Skeletal muscle tissue (tissue), 4 donors: ENCODE data around the gene TBRG4. TPM values are rescaled to one million over a fixed set of nuclear protein-coding genes. Genes with fewer than 3 reads are reported as not detected.

ENCODE experiments used
- H3K27ac ChIP-seq: one replicate; pipeline ENCODE4 v1.7.0; 2013; ENCODE audit warnings: mild to moderate bottlenecking, low read depth, low read length, inconsistent platforms
- H3K27me3 ChIP-seq, 3 donors: one replicate each; pipeline ENCODE4 v1.7.0; 2013; ENCODE audit warnings: low read length in 3 of 3; ENCODE audit not compliant: control insufficient read depth in 3 of 3, insufficient read depth in 3 of 3
- H3K36me3 ChIP-seq, 3 donors: one replicate each; pipeline ENCODE4 v1.7.0; 2013; ENCODE audit warnings: low read length in 3 of 3; ENCODE audit not compliant: control insufficient read depth in 3 of 3, insufficient read depth in 3 of 3
- H3K4me1 ChIP-seq, 3 donors: one replicate each; pipeline ENCODE4 v1.7.0; 2013; ENCODE audit warnings: low read length in 3 of 3, mild to moderate bottlenecking in 3 of 3; ENCODE audit not compliant: control insufficient read depth in 3 of 3, insufficient read depth in 3 of 3
- H3K4me3 ChIP-seq, 3 donors: one replicate each; pipeline ENCODE4 v1.7.0; 2013; ENCODE audit warnings: low read length in 3 of 3
- H3K9ac ChIP-seq, 3 donors: one replicate each; pipeline ENCODE4 v1.7.0; 2013; ENCODE audit warnings: low read length in 3 of 3, mild to moderate bottlenecking in 3 of 3, moderate library complexity in 2 of 3, low read depth in 1 of 3
- H3K9me3 ChIP-seq, 3 donors: one replicate each; pipeline ENCODE4 v1.7.0; 2013; ENCODE audit warnings: low read length in 3 of 3; ENCODE audit not compliant: control insufficient read depth in 3 of 3
- total RNA-seq: library from RNA; depleted of rRNA; stranded (reverse); fragments of >200 nt; gene quantifications from one replicate; pipeline ENCODE4 v1.2.3, GENCODE V29; 2014
- donor health status: Osteomylitis.

The TBRG4 gene
- total RNA-seq, 1 donor from 2014 or later: 52.7 TPM

GRCh38 chr7:45146531-45147379 lies 35.3 kb upstream of the TBRG4 start:
- Histone ChIP-seq H3K36me3 (no peaks in the 10 kb centered on the region), H3K4me1 (no peaks in the 10 kb centered on the region), H3K9ac (no peak overlapping the region), H3K27me3 (peaks cover 7 to 42% (median 22%) of the 10 kb centered on the region in 3 donors), H3K27ac (no peak overlapping the region), H3K4me3 (no peak overlapping the region), H3K9me3 (no peaks in the 10 kb centered on the region)

- no peak overlapping the region for H3K27ac ChIP-seq
- H3K4me1 ChIP-seq: no peaks in the 10 kb centered on the region
- H3K27me3 ChIP-seq: peaks cover 7 to 37% (median 19%) of the 10 kb centered on the region in 3 donors
- H3K9ac ChIP-seq: no peak overlapping the region
- no peaks in the 10 kb centered on the region for H3K36me3 ChIP-seq
- H3K9me3 ChIP-seq: no peaks in the 10 kb centered on the region
- no peak overlapping the region for H3K4me3 ChIP-seq
These were observed 34.4 kb upstream of the TBRG4 start for GRCh38 chr7:45145881-45146280.

- H3K9me3 ChIP-seq: no peaks in the 10 kb centered on the region
- H3K36me3 ChIP-seq: no peaks in the 10 kb centered on the region
- H3K9ac ChIP-seq: no peak overlapping the region
- H3K27me3 ChIP-seq: peaks cover 7 to 25% (median 17%) of the 10 kb centered on the region in 3 donors
- H3K27ac ChIP-seq: no peak overlapping the region
- no peak overlapping the region for H3K4me3 ChIP-seq
- H3K4me1 ChIP-seq: no peaks in the 10 kb centered on the region
These were observed 32.1 kb upstream of the TBRG4 start for GRCh38 chr7:45143616-45144015.

GRCh38 chr7:45140827-45141226 lies 29.3 kb upstream of the TBRG4 start:
- Histone ChIP-seq H3K27me3 (peaks cover 0 to 12% (median 4%) of the 10 kb centered on the region in 3 donors), H3K4me3 (no peak overlapping the region), H3K9me3 (no peaks in the 10 kb centered on the region), H3K36me3 (no peaks in the 10 kb centered on the region), H3K9ac (no peak overlapping the region), H3K4me1 (no peaks in the 10 kb centered on the region), H3K27ac (no peak overlapping the region)

GRCh38 chr7:45138433-45139267 lies 27.2 kb upstream of the TBRG4 start:
- Histone ChIP-seq H3K9ac (no peak overlapping the region), H3K36me3 (no peaks in the 10 kb centered on the region), H3K4me1 (no peaks in the 10 kb centered on the region), H3K27ac (no peak overlapping the region), H3K9me3 (no peaks in the 10 kb centered on the region), H3K4me3 (no peak overlapping the region), H3K27me3 (no peaks in the 10 kb centered on the region)

- Histone ChIP-seq H3K9ac (no peak overlapping the region), H3K36me3 (no peaks in the 10 kb centered on the region), H3K4me3 (no peak overlapping the region), H3K27me3 (no peaks in the 10 kb centered on the region), H3K27ac (no peak overlapping the region), H3K9me3 (no peaks in the 10 kb centered on the region), H3K4me1 (no peaks in the 10 kb centered on the region)
These were observed 24.9 kb upstream of the TBRG4 start for GRCh38 chr7:45136106-45137060.

- no peaks in the 10 kb centered on the region for H3K4me1 ChIP-seq
- H3K9ac ChIP-seq: no peak overlapping the region
- no peaks in the 10 kb centered on the region for H3K9me3 ChIP-seq
- H3K27ac ChIP-seq: no peak overlapping the region
- no peak overlapping the region for H3K4me3 ChIP-seq
- H3K36me3 ChIP-seq: no peaks in the 10 kb centered on the region
- no peaks in the 10 kb centered on the region for H3K27me3 ChIP-seq
These were observed 22.4 kb upstream of the TBRG4 start for GRCh38 chr7:45133877-45134276.

GRCh38 chr7:45133352-45133751 lies 21.9 kb upstream of the TBRG4 start:
- no peak overlapping the region for H3K27ac ChIP-seq
- H3K27me3 ChIP-seq: no peaks in the 10 kb centered on the region
- no peak overlapping the region for H3K9ac ChIP-seq
- H3K9me3 ChIP-seq: no peaks in the 10 kb centered on the region
- no peaks in the 10 kb centered on the region for H3K4me1 ChIP-seq
- no peak overlapping the region for H3K4me3 ChIP-seq
- no peaks in the 10 kb centered on the region for H3K36me3 ChIP-seq

- H3K36me3 ChIP-seq: no peaks in the 10 kb centered on the region
- H3K4me3 ChIP-seq: no peak overlapping the region
- H3K27me3 ChIP-seq: no peaks in the 10 kb centered on the region
- no peak overlapping the region for H3K9ac ChIP-seq
- H3K27ac ChIP-seq: no peak overlapping the region
- no peaks in the 10 kb centered on the region for H3K9me3 ChIP-seq
- no peaks in the 10 kb centered on the region for H3K4me1 ChIP-seq
These were observed 21.3 kb upstream of the TBRG4 start for GRCh38 chr7:45132708-45133320.
